AG09309 (cell line): Measurements from ENCODE around the gene EDEM3.
"Not testable (repeated sequence)": the region's sequence is repeated elsewhere in the genome, so short reads cannot be mapped to it uniquely, and the experiment has no call there.

Experiments used
- DNase-seq: peaks from one replicate; pipeline ENCODE4 v3.0.0-alpha.2; 2010; ENCODE audit warnings: low read depth
- H3K4me3 ChIP-seq: 2 replicates; pipeline ENCODE4 v1.5.1; 2011; ENCODE audit warnings: mild to moderate bottlenecking, low read depth, low read length, moderate library complexity; ENCODE audit not compliant: control insufficient read depth
- TF ChIP-seq, protein P1 (sequence below): IDR thresholded peaks from 2 replicates; pipeline ENCODE4 v1.5.1; 2011; ENCODE audit warnings: mild to moderate bottlenecking, low read depth, low read length, inconsistent platforms; ENCODE audit not compliant: insufficient read depth, control insufficient read depth; ENCODE audit errors: missing control alignments

The EDEM3 gene

GRCh38 chr1:184684285-184685074 lies 70.2 kb downstream of the EDEM3 start:
- no peak overlapping the region for H3K4me3 ChIP-seq
- no peak for DNase-seq
- TF ChIP-seq, protein P1, sequence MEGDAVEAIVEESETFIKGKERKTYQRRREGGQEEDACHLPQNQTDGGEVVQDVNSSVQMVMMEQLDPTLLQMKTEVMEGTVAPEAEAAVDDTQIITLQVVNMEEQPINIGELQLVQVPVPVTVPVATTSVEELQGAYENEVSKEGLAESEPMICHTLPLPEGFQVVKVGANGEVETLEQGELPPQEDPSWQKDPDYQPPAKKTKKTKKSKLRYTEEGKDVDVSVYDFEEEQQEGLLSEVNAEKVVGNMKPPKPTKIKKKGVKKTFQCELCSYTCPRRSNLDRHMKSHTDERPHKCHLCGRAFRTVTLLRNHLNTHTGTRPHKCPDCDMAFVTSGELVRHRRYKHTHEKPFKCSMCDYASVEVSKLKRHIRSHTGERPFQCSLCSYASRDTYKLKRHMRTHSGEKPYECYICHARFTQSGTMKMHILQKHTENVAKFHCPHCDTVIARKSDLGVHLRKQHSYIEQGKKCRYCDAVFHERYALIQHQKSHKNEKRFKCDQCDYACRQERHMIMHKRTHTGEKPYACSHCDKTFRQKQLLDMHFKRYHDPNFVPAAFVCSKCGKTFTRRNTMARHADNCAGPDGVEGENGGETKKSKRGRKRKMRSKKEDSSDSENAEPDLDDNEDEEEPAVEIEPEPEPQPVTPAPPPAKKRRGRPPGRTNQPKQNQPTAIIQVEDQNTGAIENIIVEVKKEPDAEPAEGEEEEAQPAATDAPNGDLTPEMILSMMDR = no peak

DNA sequence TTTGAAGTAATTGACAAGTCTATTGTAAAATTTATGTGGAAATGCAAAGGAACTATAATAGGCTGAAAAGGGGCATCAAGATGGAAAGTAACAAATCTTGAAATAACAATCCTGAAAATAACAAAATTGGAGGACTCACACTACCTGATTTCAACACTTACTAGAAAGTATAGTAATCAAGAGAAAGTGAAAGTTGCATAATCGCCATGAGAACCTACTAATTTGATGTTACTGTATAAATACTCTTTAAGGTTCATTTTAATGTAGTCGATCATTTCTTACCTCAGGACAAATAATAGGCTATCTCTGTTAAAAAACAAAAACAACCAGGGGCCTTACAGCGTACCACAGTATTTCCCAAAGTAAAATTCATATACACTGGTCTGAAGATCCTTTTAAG lies 71.7 kb downstream of the EDEM3 start:
- no peak for DNase-seq
- no peak overlapping the region for H3K4me3 ChIP-seq
- TF ChIP-seq, protein P1 = no peak

GRCh38 chr1:184680611-184681225 lies 73.9 kb downstream of the EDEM3 start:
- H3K4me3 ChIP-seq, DNase-seq: not testable (repeated sequence)

GRCh38 chr1:184679472-184679871 lies 75.2 kb downstream of the EDEM3 start:
- not testable (repeated sequence) for H3K4me3 ChIP-seq, DNase-seq

DNA sequence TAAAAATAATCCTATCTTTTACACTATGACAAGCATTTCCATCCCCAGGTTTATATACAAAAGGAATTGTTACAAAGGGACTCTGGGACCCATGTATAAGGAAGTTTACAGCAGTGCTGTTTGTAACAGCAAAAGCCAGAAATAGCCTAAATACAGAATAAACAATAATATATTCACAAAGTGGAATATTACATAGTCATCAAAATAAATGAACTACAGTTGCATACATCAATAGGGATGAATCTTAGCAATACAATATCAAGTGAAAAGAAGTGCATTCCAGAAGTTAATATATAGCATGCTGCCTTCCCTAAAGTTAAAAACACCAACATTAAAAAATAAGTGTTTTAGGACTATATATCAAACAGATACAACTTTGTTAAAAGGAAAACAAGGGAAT lies 77.3 kb downstream of the EDEM3 start:
- DNase-seq = no peak
- H3K4me3 ChIP-seq = no peak overlapping the region
- TF ChIP-seq, protein P1 = no peak

DNA sequence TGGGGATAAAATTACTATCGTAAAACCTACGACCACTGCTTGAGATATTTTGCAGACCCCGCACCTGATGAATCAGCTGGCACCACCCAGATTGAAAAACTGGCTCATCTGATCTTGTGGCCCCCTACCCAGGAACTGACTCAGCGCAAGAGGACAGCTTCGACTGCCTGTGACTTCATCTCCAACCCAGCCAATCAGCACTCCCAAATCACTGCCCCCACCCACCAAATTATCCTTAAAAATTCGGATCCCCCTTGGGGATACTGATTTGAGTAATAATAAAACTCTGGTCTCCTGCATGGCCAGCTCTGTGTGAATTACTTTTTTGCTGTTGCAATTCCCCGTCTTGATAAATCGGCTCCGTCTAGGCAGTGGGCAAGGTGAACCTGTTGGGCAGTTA lies 81.4 kb downstream of the EDEM3 start:
- H3K4me3 ChIP-seq = no peak overlapping the region
- no peak for DNase-seq
- TF ChIP-seq, protein P1 = no peak

GRCh38 chr1:184672013-184672726 lies 82.5 kb downstream of the EDEM3 start:
- TF ChIP-seq, protein P1 = no peak
- no peak for DNase-seq
- no peak overlapping the region for H3K4me3 ChIP-seq
